Mammary epithelial cell (primary cell): ENCODE data around the gene USP3.

ENCODE experiments used
- EZH2 ChIP-seq: IDR thresholded peaks from 2 replicates; pipeline ENCODE4 v1.6.1; 2012; ENCODE audit warnings: low read length, inconsistent platforms, borderline replicate concordance
- TF ChIP-seq, protein P1 (sequence below), 2 donors: IDR thresholded peaks in 1 of 2; conservative IDR thresholded peaks in 1 of 2; 2 replicates each; pipeline ENCODE4 v1.5.1; 2011 to 2012; ENCODE audit warnings: inconsistent platforms in 2 of 2, low read length in 2 of 2, mild to moderate bottlenecking in 2 of 2, control low read depth in 1 of 2, low read depth in 1 of 2; ENCODE audit not compliant: insufficient read depth in 1 of 2; ENCODE audit errors: extremely low read depth in 1 of 2

- TF ChIP-seq, protein P1, sequence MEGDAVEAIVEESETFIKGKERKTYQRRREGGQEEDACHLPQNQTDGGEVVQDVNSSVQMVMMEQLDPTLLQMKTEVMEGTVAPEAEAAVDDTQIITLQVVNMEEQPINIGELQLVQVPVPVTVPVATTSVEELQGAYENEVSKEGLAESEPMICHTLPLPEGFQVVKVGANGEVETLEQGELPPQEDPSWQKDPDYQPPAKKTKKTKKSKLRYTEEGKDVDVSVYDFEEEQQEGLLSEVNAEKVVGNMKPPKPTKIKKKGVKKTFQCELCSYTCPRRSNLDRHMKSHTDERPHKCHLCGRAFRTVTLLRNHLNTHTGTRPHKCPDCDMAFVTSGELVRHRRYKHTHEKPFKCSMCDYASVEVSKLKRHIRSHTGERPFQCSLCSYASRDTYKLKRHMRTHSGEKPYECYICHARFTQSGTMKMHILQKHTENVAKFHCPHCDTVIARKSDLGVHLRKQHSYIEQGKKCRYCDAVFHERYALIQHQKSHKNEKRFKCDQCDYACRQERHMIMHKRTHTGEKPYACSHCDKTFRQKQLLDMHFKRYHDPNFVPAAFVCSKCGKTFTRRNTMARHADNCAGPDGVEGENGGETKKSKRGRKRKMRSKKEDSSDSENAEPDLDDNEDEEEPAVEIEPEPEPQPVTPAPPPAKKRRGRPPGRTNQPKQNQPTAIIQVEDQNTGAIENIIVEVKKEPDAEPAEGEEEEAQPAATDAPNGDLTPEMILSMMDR (conservative IDR thresholded peaks at IDR 0.05 in 1 of 2, IDR thresholded peaks at IDR 0.05 in 1 of 2; ENCODE audit: extremely low read depth in 1 of 2, insufficient read depth in 1 of 2, low read depth in 1 of 2, low read length in 2 of 2) = no peak
- TF ChIP-seq EZH2 = no peak
Measured at GRCh38 chr15:63539998-63540397, 35.6 kb downstream of the USP3 start.
